ENCODE results near the gene TMEM39B. TPM values are rescaled to one million over a fixed set of nuclear protein-coding genes. Genes with fewer than 3 reads are reported as not detected.

Gene TMEM39B
- total and polyA plus RNA-seq, 2 donors (not counting 3 experiments of a cell fraction or from before 2014, with no cell fraction given): 47.3 to 64.3 TPM

DNA sequence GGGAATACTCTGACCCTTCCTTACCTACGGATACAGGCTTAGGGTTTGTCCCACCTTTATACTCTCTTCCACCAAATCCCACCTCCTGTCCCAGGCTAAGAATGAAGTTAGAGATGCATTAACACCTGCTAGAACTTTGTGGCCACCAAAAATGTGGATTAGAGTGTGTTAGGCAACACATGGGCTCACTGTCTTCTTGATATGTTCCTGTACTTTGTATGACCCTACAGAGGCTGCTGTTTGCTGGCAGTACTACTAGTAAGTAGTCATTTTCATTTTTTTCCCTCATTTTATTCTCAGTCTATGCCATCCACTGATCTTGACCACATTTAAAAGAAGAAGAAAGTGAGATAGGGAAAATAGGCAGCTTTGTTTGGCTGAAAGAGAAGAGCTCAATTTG, 21.0 kb upstream of the TMEM39B start:
- no peaks in the 10 kb centered on the region for H3K9me1 ChIP-seq (replicated peaks; ENCODE audit: control insufficient read depth, extremely low read depth, insufficient read depth, low read length)
- no peak overlapping the region for H3K4me2 ChIP-seq (ENCODE audit: insufficient read depth, low read length)
- no peaks in the 10 kb centered on the region for H3K4me1 ChIP-seq (ENCODE audit: control insufficient read depth, extremely low read depth, insufficient read depth, low read length)
- CTCF ChIA-PET: interaction anchor here (0.7 to 4.2 kb wide), 2 partner anchors 11 to 38 kb away, joined by 4 to 33 read pairs; no protein-coding TSS in a partner anchor
- H3K27ac ChIP-seq (ENCODE audit: insufficient read depth, low read depth, low read length): no peak overlapping the region
- POLR2A ChIA-PET: no interaction called here
- TF ChIP-seq EZH2 (IDR thresholded peaks at IDR 0.05; ENCODE audit: borderline replicate concordance, low read depth, low read length, severe bottlenecking): no peak
- TF ChIP-seq MYC (IDR thresholded peaks at IDR 0.05; ENCODE audit: low read depth, low read length): no peak
- no peak for TF ChIP-seq POLR2AphosphoS5 (IDR thresholded peaks at IDR 0.05; ENCODE audit: insufficient read depth, low read depth, low read length)
- TF ChIP-seq, protein P1, sequence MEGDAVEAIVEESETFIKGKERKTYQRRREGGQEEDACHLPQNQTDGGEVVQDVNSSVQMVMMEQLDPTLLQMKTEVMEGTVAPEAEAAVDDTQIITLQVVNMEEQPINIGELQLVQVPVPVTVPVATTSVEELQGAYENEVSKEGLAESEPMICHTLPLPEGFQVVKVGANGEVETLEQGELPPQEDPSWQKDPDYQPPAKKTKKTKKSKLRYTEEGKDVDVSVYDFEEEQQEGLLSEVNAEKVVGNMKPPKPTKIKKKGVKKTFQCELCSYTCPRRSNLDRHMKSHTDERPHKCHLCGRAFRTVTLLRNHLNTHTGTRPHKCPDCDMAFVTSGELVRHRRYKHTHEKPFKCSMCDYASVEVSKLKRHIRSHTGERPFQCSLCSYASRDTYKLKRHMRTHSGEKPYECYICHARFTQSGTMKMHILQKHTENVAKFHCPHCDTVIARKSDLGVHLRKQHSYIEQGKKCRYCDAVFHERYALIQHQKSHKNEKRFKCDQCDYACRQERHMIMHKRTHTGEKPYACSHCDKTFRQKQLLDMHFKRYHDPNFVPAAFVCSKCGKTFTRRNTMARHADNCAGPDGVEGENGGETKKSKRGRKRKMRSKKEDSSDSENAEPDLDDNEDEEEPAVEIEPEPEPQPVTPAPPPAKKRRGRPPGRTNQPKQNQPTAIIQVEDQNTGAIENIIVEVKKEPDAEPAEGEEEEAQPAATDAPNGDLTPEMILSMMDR (IDR thresholded peaks at IDR 0.05; ENCODE audit: extremely low read depth in 1 of 2, insufficient read depth in 1 of 2, low read depth in 1 of 2, low read length in 2 of 2): no peak
- TF ChIP-seq GATA2 (IDR thresholded peaks at IDR 0.05; ENCODE audit: insufficient read depth, insufficient read length, low read depth, low read length): no peak
- no peak for TF ChIP-seq POLR2A (IDR thresholded peaks at IDR 0.05; ENCODE audit: low read depth, low read length)
- no peak for TF ChIP-seq JUN (IDR thresholded peaks at IDR 0.05; ENCODE audit: borderline replicate concordance, insufficient read depth, insufficient read length, low read depth)
- TF ChIP-seq, protein P2, sequence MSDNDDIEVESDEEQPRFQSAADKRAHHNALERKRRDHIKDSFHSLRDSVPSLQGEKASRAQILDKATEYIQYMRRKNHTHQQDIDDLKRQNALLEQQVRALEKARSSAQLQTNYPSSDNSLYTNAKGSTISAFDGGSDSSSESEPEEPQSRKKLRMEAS (IDR thresholded peaks at IDR 0.05; ENCODE audit: insufficient read depth, insufficient read length): no peak
- TF ChIP-seq FOS (IDR thresholded peaks at IDR 0.05; ENCODE audit: borderline replicate concordance, insufficient read depth, low read length): no peak
- no TSS peak for BruUV-seq (replicated peaks)
- H3K9ac ChIP-seq (replicated peaks; ENCODE audit: extremely low read depth, insufficient read depth, low read length): no peak overlapping the region
- H3K27me3 ChIP-seq (ENCODE audit: control insufficient read depth in 2 of 2, insufficient read depth in 2 of 2, low read length in 2 of 2): no peaks in the 10 kb centered on the region
- H2AFZ ChIP-seq (ENCODE audit: low read depth, low read length): no peak overlapping the region
- peaks cover 39% of the 10 kb centered on the region for H3K79me2 ChIP-seq (ENCODE audit: control insufficient read depth, insufficient read depth, low read length)
- H3K9me3 ChIP-seq (replicated peaks; ENCODE audit: control insufficient read depth, insufficient read depth, low read length): no peaks in the 10 kb centered on the region
- intact Hi-C loops (cut with micrococcal nuclease) (no loop called here), dilution Hi-C loops (cut with MboI; ENCODE audit: extremely low pct_ligation_motif_present, low sequenced_read_pairs) (no loop called here)
- H3K4me3 ChIP-seq (replicated peaks in 1 of 3; ENCODE audit: insufficient read depth in 1 of 3, low read depth in 1 of 3, low read length in 3 of 3): no peak overlapping the region
- H4K20me1 ChIP-seq (replicated peaks; ENCODE audit: control insufficient read depth, extremely low read depth, insufficient read depth, low read length): peaks cover 3% of the 10 kb centered on the region
- no peak for DNase-seq (ENCODE audit: low read depth, low spot score)
- peaks cover 36 to 44% of the 10 kb centered on the region in 2 experiments for H3K36me3 ChIP-seq (ENCODE audit: control insufficient read depth in 2 of 2, extremely low read depth in 1 of 2, insufficient read depth in 2 of 2, low read length in 2 of 2)
- no peak for FAIRE-seq
